GM19397 (cell line): ENCODE measurements around the gene MGST3.
"Not testable (repeated sequence)": the region's sequence is repeated elsewhere in the genome, so short reads cannot be mapped to it uniquely, and the experiment has no call there.

Source experiments
- ATAC-seq: cut with Tn5 transposase; IDR thresholded peaks from one replicate; pipeline ENCODE4 v1.9.1; 2021; ENCODE audit warnings: mild to moderate bottlenecking, moderate library complexity; ENCODE audit not compliant: unreplicated experiment

MGST3 gene

DNA sequence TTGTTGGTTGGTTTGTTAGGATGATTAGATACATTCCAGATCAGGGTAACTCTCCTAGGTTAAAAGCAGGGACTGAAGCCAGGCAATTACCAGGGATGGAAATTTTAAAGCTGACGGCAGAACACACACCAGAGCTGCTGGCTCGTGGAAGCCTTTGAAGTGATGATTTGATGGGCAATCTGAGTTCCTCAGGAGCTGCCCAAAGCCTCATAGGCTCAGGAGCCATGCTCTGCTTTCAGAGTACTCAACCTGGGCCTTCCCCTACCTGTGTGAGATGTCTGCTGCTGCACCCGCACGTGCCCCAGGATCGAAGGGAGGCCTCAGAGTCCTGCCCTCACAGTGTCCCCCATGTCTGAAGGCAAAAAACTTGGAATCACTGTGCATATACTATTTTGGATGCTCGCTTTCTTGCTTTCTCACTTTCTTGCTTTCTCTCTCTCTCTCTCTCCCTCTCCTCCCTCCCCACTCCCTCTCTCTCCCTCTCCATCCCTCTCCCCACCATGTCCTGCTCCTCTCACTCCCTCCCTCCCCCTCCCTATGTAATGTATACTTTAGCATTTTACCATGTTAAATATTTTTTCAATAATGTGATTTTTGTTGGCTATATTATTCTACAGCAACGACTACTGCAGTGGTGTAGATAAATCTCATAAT, 18.0 kb downstream of the MGST3 start:
- ATAC-seq = no peak

- no peak for ATAC-seq
Observed at GRCh38 chr1:165650981-165651625, 20.1 kb downstream of the MGST3 start.

DNA sequence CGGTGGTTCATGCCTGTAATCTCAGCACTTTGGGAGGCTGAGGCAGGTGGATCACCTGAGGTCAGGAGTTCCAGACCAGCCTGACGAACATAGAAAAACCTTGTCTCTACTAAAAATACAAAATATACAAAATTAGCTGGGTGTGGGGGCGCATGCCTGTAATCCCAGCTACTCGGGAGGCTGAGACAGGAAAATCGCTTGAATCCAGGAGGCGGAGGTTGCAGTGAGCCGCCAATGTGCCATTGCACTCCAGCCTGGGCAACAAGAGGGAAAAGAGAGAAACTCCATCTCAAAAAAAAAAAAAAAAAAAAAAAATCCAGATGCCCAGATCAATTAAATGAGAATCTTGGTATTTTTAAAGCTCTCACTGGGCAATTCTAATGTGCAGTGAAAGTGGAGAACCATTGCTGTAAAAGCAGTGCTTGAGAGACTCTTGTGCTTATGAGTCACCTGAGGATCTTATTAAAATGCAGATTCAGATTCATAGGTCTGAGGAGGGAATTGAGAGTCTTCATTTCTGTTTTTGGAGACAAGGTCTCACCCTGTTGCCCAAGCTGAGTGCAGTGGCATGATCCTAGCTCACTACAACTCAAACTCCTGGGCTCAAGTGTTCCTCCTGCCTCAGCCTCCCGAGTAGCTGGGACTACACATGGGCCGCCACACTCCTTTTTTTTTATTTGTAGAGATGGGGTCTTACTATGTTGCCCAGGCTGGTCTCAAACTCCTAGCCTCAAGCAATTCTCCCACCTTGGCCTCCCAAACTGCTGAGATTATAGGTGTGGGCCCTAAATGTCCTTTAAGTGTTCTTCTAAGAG, 27.9 kb downstream of the MGST3 start:
- not testable (repeated sequence) for ATAC-seq

DNA sequence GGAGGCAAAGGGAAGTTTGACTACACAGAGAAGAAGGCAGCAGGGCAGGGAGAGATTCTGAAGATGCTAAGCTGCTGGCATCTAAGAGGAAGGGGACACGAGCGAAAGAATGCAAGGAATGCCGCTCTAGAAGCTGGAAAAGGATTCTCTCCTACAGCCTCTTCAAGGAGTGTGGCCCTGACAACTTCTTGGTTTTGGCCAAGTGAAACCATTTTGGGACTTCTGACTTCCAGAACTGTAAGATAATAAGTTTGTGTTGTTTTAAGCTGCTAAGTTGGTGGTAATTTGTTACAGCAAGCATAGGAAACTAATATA, 28.5 kb downstream of the MGST3 start:
- ATAC-seq = no peak

GRCh38 chr1:165661703-165662102, 30.7 kb downstream of the MGST3 start:
- no peak for ATAC-seq

- ATAC-seq = no peak
Observed at GRCh38 chr1:165662186-165662585, 31.2 kb downstream of the MGST3 start.

DNA sequence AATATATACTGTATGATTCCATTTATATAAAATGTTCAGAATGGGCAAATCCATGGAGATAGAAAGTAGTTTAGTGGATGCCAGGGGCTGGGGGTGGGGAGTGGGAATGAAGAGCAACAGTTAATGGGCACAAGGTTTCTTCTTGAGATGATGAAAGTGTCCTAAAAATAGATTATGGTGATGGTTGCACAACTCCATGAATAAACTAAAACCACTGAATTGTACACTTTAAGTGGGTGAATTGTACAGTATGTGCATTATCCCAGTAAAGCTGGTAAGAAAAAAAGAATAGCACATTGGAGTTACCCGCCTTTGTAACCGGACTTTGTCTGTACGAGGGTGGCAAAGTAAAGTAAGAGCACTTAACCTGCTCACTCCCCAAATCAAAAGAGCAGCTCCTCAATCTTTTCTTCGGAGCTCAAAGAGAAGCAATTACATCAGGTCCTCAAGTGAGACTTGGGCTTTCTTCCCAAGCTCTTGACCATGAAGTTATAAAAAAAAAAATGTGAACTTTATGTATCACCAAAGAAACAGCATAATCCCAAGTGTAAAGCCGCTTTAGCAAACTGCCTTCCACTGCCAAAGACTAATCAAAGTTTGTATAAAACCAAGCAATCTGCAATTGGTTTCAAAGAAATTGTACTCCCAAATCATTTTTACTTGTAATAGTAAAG, 35.3 kb downstream of the MGST3 start:
- no peak for ATAC-seq

DNA sequence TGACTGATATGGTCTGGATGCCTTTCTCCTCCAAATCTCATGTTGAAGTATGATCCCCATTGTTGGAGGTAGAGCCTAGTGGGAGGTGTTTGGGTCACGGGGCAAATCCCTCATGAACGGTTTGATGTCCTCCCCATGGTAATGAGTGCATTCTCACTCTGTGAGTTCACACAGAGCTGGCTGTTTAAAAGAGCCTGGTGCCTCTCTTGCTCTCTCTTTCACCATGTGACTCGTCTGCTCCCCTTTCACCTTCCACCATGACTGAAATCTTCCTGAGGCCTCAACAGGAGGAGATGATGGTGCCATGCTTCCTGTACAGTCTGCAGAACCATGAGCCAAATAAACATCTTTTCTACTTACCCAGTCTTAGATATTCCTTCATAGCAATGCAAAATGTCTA, 37.1 kb downstream of the MGST3 start:
- no peak for ATAC-seq

DNA sequence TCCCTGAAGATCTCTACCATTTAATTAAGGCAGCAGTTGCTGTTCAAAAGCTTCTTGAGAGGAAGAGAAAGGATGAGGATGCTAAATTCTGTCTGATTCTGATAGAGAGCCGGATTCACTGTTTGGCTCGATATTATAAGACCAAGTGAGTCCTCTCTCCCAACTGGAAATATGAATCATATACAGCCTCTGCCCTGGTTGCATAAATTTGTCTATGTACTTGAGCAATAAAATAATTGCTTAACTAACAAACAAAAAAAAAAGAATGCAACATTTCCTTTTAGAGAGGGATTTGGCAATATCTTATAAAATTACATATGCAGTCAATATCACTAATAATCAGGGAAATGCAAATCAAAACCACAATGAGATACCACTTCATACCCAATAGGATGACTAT, 40.5 kb downstream of the MGST3 start:
- ATAC-seq = no peak

GRCh38 chr1:165674599-165674998, 43.6 kb downstream of the MGST3 start:
- no peak for ATAC-seq

DNA sequence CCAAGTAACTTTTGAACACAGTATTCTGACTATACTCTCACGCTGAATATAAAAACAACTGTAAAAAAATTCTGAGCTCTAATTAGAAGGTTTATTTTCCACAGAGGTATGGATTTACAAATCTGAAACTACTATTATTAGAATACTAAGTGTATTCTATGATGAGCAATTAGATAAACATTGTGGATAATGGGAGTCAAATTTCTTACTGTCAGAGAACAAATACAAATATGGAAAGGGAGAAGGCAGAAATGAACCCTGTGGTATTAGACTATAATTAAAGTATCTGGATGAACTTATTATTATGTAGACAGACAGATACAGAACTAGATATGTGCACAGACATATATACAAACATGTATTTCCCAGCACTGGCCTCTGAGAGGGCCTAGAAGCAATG, 44.8 kb downstream of the MGST3 start:
- ATAC-seq = no peak

DNA sequence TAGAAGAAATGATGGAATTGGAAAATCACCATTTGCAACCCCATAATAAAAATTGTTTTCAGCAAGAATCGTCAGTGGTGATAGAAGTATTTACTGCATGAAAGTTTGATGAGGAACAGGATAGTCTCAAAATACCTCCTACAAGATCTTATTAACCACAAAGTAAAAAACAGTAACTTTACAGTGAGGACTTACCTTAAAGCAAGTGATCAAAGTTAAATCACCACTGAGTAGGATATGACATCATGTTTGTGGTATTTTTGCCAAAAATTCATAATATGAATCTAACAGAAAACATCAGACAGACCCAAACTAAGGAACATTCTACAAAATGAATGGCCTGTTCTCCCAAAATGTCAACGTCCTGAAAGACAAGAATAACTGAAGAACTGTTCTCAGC, 47.5 kb downstream of the MGST3 start:
- ATAC-seq = no peak

GRCh38 chr1:165679282-165680036, 48.4 kb downstream of the MGST3 start:
- no peak for ATAC-seq

GRCh38 chr1:165680303-165680702, 49.3 kb downstream of the MGST3 start:
- ATAC-seq = no peak

DNA sequence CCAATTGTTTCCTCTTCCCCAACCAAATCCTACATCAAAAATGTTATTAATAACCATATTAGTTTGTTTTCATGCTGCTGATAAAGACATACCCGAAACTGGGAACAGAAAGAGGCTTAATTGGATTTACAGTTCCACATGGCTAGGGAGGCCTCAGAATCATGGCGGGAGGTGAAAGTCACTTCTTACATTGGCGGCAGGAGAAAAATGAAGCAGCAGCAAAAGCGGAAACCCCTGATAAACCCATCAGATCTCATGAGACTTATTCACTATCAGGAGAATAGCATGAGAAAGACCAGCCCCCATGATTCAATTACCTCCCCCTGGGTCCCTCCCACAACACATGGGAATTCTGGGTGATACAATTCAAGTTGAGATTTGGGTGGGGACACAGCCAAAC, 49.7 kb downstream of the MGST3 start:
- not testable (repeated sequence) for ATAC-seq

DNA sequence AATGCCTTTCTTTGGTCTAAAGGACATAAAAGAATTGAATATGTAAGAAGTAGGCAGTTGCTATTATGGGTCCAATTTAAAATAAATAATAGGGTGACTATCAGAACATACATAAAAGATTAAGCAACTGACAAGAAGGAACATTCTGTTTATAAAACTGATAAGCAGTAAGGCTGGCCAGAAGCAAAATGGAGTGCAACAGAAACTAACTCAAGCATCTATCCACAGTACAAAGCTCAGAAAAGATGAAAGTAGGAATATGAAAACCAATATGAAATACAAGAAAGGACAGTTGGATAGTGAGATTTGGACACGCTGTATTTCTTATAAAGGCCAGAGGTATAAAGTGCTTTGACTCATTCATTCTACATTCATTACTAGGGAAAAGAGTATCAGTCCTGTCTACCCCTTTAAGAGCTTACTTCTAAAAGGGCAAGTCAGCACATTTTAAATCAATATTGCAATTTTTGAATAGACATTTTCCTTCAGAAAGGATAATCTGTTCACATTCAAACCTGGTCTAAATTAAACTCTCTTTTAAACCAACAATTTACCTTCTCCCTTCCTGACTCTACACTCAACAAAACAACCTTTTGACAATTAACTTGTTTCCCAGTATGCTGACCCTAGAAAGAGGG, 52.9 kb downstream of the MGST3 start:
- ATAC-seq = no peak

GRCh38 chr1:165686121-165686970, 55.3 kb downstream of the MGST3 start:
- no peak for ATAC-seq

DNA sequence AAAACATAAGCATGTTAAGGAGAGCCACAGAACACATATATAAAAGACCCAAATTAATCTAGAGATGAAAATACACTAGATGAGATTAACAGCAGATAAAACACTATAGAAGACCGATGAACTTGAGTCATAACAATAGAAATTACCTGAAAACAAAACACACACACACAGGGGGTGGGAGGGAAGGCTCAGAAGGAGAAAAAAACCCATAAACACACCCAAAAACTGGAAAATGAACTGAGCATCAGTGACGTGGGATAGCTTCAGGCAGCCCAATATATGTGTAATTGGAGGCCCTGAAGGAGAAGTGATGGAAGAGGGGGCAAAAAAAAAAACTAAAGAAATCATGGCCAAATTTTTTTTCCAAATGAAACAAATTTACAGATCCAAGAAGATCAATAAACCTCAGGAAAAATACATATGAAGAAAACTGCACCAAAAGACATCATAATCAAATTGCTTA, 56.0 kb downstream of the MGST3 start:
- ATAC-seq = no peak

DNA sequence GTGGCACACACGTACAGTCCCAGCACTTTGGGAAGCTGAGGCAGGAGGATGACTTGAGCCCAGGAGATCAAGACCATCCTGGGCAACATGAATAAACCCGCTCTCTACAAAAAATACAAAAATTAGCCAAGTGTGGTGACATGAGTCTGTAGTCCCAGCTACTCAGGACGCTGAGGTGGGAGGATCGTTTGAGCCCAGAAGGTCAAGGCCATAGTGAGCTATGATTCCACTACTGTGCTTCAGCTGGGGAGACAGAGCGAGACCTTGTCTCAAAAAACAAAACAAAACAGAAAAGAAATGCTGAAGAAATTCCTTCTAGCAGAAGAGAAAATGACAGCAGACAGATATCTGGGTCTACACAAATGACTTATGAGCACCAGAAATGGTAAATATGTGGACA, 57.0 kb downstream of the MGST3 start:
- ATAC-seq = no peak
